NCI-H128 (cell line): ENCODE measurements around the gene CCDC90B.
"Not testable (repeated sequence)": the region's sequence is repeated elsewhere in the genome, so short reads cannot be mapped to it uniquely, and the experiment has no call there.

Experiments
- DNase-seq: peaks from one replicate; lab custom pipeline; 2025; ENCODE audit not compliant: unreplicated experiment; lab: John Stamatoyannopoulos, UW

The CCDC90B gene, protein sequence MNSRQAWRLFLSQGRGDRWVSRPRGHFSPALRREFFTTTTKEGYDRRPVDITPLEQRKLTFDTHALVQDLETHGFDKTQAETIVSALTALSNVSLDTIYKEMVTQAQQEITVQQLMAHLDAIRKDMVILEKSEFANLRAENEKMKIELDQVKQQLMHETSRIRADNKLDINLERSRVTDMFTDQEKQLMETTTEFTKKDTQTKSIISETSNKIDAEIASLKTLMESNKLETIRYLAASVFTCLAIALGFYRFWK

GRCh38 chr11:83285771-83286528, at the start of gene CCDC90B:
CCDC90B (minus strand) TSS chr11:83286367; CDS start chr11:83285972, 395 bp downstream.
- DNase-seq, result peak; percentile 95

DNA sequence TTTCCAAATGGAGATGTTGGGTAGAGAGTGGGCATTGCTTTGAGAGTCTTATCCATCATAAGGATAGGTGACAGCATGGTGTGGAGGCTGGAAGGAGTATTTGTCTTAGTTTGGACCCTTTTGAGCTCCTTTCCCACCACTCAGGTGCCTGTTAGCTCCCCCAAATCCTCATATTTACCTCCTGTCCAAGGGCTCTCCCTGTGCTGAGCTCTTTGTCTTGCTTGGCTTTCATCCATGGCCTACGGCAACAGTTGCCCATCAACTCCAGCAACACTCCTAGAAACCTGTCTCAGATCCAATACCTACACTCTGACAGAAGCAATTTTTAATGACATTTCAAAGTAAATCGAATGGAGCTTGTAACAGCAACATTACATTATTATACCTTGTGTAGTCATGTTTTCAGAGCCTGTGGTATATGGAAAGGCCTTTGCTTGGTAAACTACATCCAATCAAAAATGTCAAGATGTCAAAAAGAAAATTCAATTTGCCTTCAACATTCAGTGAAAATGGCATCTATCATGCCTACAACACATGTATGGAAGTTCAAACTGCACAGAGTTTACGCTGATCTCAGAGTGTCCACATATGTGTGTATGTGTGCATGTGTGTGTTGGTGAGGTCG, 49.4 kb upstream of the CCDC90B start:
- DNase-seq, result no peak

DNA sequence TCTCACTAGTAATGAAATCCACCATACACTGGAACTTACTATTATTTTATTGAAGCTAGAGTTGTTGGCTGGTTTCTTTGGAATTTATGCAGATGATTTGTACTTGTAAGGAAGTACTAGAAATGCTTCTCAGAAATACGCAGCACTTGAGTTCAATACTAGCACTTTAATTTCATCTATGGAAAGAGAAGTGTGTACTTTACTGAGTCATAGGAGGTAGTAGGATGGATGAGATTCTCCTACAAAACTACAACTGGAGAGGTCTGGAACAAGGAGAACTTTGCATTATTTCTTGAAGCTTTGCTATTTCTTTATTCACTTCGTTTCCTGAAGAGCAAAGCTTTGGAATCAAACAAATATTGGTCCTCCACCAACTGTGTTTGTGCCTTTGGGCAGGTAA, 44.1 kb upstream of the CCDC90B start:
- DNase-seq, result no peak

DNA sequence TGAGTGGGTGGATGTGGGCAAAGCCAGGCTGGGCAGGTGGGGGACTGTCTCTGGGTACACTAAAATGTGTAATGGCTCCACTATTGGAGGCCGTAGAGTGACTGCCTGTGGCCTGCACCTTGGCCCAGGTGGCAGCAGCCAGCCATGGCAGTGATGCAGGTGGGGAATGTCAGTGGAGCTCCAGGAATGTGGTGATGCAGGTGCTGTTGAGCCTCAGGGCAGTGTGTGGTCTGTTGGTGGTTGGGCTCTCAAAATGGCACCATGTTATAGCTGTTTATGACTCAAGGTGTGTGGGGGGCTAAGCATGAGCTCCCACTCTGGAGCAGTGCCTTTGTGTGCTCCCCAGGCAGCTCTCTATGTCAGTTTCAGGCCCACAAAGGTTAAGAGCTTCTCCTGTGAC, 40.2 kb upstream of the CCDC90B start:
- DNase-seq, result no peak

- DNase-seq, result no peak
Observed at GRCh38 chr11:83319346-83319745, 33.2 kb upstream of the CCDC90B start.

DNA sequence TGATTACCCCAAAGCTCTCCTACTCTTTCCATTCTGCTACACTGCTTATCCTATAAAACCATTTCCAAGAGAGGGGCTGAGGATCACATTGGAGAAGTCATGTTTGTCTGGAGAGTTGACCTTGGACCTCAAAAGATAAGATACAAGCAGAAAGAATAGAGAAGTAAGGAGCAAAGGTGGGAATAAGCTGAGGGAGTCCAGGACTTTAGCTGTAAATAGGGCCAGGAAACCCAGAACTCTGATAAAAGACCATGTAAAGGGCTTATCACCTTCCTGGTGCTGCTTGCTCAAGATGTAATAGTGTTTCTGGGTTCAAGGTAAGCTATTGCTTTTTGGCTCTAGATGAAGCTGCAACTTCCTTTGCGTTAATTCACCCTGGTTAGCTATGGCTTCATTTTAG, 32.8 kb upstream of the CCDC90B start:
- DNase-seq, result no peak

DNA sequence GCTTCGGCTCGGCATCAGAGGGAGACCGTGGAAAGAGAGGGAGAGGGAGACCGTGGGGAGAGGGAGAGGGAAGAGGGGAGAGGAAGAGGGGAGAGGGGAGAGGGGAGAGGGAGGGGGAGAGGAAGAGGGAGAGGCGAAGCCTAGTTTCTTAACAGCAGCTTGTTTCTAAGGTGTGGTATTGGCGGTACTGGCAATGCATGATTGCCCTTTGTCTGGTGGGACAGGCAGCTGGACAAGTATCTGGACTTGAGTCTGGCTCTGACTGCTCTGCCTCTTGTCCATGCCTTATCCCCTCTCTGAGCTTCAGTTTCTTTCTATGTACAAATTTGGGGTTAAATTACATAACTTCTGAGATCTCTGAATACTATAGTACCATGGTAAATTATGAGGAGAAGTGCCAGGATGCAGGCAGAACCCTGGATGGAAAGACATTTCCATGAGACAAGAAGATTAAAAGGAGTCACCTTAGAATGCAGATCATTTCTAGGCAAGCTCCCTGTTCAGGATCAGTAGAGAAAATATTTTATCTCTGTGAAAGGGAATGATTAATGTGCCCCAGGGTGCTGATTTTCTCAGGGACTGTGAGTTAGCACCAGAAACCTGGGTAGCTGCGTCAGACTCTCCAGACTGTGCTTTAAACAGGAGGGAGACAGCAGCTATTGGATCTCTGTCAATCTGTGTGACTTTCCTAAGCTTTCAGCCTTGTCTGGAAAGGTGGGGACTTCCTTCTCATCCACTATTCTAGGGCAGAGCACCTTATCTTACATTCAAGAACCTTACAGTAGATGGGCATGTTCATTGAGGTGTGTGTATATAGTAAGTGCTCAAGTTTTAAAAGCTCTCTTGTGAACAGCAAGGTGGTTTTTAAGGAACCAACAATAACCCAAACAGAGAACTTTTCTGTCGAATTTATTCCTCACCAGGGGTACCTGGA, 31.9 kb upstream of the CCDC90B start:
- no peak for DNase-seq

GRCh38 chr11:83316897-83317268, 30.7 kb upstream of the CCDC90B start:
- DNase-seq, result not testable (repeated sequence)

- DNase-seq, result not testable (repeated sequence)
Observed at GRCh38 chr11:83316143-83316896, 30.2 kb upstream of the CCDC90B start.

DNA sequence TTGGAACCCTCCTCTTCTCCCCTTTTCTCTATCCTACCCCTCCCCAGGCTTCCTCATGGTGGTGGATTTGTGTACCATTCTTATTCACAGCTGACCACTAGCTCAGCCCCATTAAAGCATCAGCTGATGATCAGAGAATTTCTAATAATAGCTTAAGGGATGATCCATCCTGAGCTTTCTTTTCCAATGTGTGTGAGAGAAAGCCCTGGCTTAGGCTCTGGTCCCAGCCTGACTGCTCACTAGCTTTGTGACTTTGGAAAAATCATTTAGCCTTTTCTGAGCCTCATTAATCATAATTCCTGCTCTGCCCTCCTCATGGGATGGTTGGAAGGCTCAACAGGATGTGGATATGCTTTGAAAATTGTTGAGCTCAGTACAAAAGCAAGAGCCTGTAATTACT, 26.3 kb upstream of the CCDC90B start:
- DNase-seq, result no peak

- DNase-seq, result no peak
Observed at GRCh38 chr11:83311701-83312100, 25.5 kb upstream of the CCDC90B start.

GRCh38 chr11:83310718-83311117, 24.6 kb upstream of the CCDC90B start:
- DNase-seq, result no peak

GRCh38 chr11:83308536-83308935, 22.4 kb upstream of the CCDC90B start:
- DNase-seq, result not testable (repeated sequence)

- no peak for DNase-seq
Observed at GRCh38 chr11:83306200-83307080, 20.3 kb upstream of the CCDC90B start.

- no peak for DNase-seq
Observed at GRCh38 chr11:83303316-83303715, 17.1 kb upstream of the CCDC90B start.

DNA sequence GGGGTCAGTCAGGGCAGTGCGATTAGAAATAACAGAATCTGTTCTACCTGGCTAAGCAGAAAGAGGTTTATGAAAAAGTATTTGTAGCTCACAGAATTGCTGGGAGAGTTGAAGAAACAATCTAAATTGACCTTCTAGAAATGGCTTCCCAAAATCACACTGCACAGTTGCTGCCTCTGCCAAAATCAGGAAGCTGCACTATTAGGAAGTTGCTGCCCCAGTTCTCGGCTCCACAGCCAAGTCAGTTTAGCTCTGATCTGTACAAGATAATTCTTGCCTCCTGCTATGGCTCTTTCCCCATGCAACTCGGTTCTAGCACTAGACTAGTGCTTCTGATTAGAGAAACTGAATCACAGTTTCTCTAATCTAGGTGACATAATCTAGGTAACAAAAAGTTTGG, 16.0 kb upstream of the CCDC90B start:
- no peak for DNase-seq

GRCh38 chr11:83299681-83300080, 13.5 kb upstream of the CCDC90B start:
- no peak for DNase-seq

- no peak for DNase-seq
Observed at GRCh38 chr11:83294208-83294607, 8.0 kb upstream of the CCDC90B start.

GRCh38 chr11:83293457-83293774, 7.2 kb upstream of the CCDC90B start:
- DNase-seq, result no peak
